ENCODE data around the gene MUC12.
"Not testable (repeated sequence)": the region's sequence is repeated elsewhere in the genome, so short reads cannot be mapped to it uniquely, and the experiment has no call there.

Gene MUC12

GRCh38 chr7:100957832-100958421, 11.4 kb upstream of the MUC12 start:
- DNase-seq = no peak

- no peak for DNase-seq
Observed at GRCh38 chr7:100959894-100960293, 9.5 kb upstream of the MUC12 start.

- no peak for DNase-seq
Observed at GRCh38 chr7:100962537-100962936, 6.8 kb upstream of the MUC12 start.

DNA sequence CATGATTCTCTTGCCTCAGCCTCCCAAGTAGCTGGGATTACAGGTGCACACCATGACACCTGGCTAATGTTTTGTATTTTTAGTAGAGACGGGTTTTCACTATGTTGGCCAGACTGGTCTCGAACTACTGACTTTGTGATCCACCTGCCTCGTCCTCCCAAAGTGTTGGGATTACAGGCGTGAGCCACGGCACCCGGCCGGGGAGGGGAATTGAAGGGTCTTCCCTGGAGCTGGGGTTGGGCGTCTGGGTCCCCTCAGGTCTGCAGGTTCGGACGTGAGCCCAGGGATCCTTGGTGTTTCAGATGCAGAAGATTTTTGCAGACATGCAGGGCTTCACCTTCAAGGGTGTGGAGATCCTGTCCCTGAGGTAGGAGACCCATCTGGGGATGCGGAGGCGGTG, 6.0 kb upstream of the MUC12 start:
- DNase-seq = no peak

DNA sequence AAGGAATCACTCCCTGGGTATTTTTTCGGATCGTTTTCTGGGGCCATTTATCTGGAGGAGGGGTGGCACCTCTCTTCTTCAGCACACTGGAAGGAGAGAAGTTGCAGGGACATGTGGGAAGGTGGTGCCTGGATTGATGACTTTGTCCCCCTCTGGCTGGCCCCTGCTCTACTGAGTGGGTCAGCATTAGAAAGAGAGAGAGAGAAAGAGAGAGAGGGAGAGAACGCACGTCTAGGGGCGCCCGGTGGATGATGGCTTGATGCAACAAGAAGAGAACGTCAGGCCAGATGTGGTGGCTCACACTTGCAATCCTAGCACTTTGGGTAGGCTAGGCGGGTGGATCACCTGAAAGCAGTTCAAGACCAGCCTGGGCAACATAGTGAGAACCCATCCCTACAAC, 5.5 kb upstream of the MUC12 start:
- no peak for DNase-seq

- no peak for DNase-seq
Observed at GRCh38 chr7:100964630-100965029, 4.7 kb upstream of the MUC12 start.

DNA sequence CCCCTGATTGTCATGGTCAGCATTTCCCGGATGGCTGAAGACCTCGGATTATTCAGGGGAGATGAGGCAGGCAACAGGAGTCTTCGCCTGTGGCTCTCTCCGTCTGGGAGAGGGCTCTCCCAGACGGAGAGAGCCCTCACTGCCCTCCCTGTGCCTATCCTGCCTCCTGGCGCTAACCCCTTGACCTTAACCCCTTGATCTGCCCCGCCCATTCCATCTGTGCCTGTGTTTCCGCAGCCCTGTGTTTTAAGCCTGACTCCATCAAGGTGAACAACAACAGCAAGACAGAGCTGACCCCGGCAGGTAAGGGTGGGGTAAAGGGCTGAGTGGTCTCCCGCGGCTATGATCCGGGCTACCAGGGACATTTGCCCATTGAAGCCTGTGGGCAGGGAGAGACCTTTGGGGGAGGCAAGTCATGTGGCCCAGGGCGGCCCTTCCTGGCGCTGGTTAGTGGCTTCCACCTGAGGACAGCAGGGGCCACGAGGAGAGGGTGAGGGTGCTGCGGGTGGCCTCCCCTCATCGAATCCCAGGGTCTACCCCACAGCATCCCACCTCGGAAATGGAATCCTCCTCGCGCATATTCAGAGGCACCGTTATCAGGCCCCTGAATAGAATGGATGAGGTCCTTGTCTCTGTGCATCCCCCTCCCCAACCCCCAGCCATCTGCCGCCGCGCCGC, 4.2 kb upstream of the MUC12 start:
- DNase-seq = no peak

DNA sequence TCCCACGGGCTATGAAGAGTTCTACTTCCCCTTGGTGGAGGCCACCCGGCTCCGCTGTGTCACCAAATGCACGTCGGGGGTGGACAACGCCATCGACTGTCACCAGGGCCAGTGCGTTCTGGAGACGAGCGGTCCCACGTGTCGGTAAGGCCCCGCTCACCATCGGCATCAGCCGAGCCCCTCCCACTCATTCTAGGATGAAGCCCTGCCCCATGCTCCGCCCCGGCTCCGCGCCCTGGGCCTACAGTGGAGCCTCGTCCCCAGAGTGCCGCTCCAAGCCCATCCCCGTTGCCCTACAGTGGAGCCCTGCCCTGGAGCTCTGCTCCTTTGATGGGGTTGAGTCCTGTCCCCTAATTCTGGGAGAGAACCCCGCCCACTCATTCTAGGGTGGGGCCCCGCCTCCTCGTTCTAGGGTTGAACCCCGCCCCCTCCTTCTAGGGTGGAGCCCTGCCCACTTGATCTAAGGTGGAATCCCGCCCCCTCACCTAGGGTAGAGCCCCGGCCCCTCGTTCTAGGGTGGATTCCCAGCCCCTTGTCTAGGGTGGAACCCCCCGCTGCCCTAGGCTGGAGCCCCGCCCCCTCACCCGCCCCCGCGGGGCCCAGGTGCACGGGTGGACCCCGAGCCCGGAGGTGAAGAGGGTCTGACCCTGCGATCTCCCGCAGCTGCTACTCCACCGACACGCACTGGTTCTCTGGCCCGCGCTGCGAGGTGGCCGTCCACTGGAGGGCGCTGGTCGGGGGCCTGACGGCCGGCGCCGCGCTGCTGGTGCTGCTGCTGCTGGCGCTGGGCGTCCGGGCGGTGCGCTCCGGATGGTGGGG, 3.4 kb upstream of the MUC12 start:
- peak; percentile 63 for DNase-seq

DNA sequence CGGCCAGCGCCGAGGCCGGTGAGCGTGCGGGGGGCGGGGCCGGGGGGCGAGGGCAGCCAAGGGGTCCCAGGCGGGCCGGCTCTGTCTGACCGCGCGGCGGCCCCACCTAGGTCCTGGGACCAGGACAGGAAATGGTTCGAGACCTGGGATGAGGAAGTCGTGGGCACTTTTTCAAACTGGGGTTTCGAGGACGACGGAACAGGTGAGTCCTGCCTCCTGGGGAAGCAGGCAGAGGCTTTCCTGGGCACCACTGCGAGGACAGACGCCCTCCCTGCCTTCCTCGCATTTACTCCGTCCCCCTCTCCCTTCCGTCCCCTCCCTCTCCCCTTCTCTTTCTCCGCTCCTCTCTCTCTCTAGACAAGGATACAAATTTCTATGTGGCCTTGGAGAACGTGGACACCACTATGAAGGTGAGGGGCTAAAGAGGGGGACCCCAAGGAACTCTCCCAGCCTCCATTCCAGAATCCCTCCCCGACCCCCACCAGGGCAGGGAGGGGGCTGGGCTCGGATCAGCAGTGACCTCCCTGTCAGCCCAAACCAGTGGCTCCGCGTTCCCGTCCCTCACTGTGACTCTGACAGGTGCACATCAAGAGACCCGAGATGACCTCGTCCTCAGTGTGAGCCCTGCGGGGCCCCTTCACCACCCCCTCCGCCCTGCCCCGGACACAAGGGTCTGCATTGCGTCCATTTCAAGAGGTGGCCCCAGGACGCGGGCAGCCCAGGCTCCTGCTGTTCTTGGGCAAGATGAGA, 2.6 kb upstream of the MUC12 start:
- DNase-seq = no peak

GRCh38 chr7:100967292-100967863, 2.0 kb upstream of the MUC12 start:
- no peak for DNase-seq

- no peak for DNase-seq
Observed at GRCh38 chr7:100968031-100968430, 1.3 kb upstream of the MUC12 start.

DNA sequence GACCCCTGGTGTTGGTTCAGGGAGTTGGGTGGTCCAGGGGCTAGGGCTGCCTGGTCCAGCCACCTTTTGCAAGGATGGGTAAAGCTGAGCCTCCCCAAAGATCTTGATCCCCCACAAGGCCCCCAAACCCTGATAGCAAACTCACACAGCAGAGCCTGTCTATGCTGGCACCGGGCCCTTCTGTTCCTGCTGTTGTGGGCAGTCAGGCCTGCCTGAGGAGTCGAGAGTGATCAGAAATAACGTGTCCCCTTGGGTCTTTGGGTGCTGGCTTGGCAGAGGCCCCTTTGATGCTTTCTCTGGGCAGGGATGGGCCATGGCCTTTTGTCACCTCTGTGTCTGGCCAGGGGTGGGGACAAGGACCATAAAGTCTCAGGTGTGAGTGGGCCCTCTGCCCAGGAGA, 715 bp upstream of the MUC12 start:
- DNase-seq = no peak

- no peak for DNase-seq
Observed at GRCh38 chr7:100971111-100972001, 2.0 kb downstream of the MUC12 start.

DNA sequence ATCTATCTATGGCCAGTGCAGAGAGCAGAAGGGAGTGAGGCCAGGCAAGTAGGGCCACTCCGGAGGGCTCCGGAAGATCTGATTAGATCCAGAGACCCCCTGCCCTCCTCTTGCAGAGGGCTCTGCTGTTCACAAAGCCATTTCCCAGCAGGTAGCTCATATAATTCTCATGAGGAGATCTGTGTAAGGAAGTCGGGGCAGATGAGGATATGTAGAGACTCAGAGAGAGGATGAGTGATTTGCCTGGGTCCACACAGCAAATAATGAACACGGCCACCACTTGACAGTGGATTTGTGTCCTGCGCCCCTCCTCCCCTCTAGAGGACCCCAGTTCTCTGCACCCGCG, 2.6 kb downstream of the MUC12 start:
- DNase-seq = no peak

- DNase-seq = no peak
Observed at GRCh38 chr7:100974021-100974420, 4.7 kb downstream of the MUC12 start.

DNA sequence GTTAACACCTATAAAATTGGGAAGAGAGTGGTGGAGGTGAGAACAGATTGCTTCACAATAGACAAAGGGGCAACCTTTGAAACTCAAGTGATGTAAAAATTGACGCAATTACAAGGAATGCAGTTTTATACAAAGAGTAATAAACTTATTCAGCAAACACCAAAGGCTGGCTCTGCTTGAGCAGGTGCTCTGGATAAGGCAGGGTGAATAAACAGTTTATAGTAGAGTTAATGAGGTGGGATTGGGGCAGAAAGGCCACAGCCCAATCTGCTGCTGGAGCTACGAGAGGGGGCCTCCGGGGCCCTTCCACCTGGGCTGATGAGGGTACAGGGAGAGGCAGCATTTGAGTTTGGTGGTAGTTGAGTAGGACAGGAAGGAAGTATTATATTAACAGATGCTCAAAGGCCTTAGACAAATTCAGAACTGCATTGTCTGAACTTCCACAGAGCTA, 6.0 kb downstream of the MUC12 start:
- DNase-seq = no peak

- DNase-seq = no peak
Observed at GRCh38 chr7:100978300-100978699, 8.9 kb downstream of the MUC12 start.

- DNase-seq = no peak
Observed at GRCh38 chr7:100983451-100984187, 14.3 kb downstream of the MUC12 start.

DNA sequence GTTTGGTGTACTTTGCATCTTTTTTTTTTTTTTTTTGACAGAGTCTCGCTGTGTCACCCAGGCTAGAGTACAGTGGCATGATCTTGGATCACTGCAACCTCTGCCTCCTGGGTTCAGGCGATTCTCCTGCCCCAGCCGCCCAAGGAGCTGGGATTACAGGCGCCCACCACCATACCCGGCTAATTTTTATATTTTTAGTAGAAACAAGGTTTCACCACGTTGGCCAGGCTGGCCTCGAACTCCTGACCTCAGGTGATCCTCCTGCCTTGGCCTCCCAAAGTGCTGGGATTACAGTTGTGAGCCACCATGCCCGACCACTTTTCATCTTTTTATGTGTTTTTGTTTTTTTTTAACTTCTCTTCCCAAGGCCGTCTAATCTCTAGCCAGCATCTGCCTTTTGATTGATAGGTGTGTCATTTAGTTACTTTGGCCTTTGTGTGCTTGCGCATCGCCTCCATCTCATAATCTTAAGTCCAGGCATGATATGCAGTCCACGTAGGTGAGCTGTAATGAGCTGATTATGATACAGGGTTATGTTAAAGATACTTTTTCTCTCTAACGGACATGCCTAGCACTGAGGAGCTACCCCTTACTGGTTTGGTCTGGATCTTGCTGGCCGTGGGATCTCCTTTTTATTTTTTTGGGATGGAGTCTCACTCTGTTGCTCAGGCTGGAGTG, 15.0 kb downstream of the MUC12 start:
- DNase-seq = not testable (repeated sequence)

- DNase-seq = not testable (repeated sequence)
Observed at GRCh38 chr7:100985033-100985797, 15.8 kb downstream of the MUC12 start.
